K562 (cell line): Measurements from ENCODE around the gene L3MBTL3. TPM values are rescaled to one million over a fixed set of nuclear protein-coding genes. Genes with fewer than 3 reads are reported as not detected.

Experiments
- ATAC-seq: fragments of 200-7000 bp; cut with Tn5 transposase; 3 replicates; pipeline ENCODE4 v1.9.1; 2020; ENCODE audit warnings: moderate library complexity
- BruUV-seq: library from RNA; stranded (reverse); fragments of 400-500 nt; replicated peaks from 2 replicates; lab custom pipeline; 2021; lab: Mats Ljungman, UMichigan
- CTCF ChIA-PET: fragments of 300-600 bp; formaldehyde crosslinking; extraction: SDS; loops from one replicate; lab custom pipeline; 2021; ENCODE audit warnings: low intra/inter-chr PET ratio; lab: Yijun Ruan, JAX
- POLR2A ChIA-PET: fragments of 300-600, 350-650 bp; sonication (Branson Sonifier 250); formaldehyde crosslinking; extraction: SDS; loops from one replicate; lab custom pipeline; 2021; ENCODE audit warnings: antibody characterized with exemption, inconsistent platforms; lab: Yijun Ruan, JAX
- DNase-seq, 4 experiments: peaks; one replicate each; pipeline versions ENCODE4 v3.0.0 to v3.0.0-alpha.2; 2011 to 2018; ENCODE audit warnings: low spot score in 3 of 4, mixed read lengths in 3 of 4; ENCODE audit errors: extremely low read depth in 1 of 4
- FAIRE-seq: peaks from 2 replicates; lab custom pipeline; 2011; peaks lifted over from hg19 to GRCh38; lab: Jason Lieb, UNC
- H2AFZ ChIP-seq: 2 replicates; pipeline ENCODE4 v1.6.0; 2011; ENCODE audit warnings: low read depth, low read length, control low read depth, inconsistent platforms
- H3K27ac ChIP-seq: fragments of 200-600 bp; 3 replicates; pipeline ENCODE4 v1.8.0; 2011; ENCODE audit warnings: low read depth, mild to moderate bottlenecking, control low read depth, inconsistent platforms, low read length, moderate library complexity, mixed read lengths; ENCODE audit errors: extremely low read depth
- H3K27me3 ChIP-seq, 2 experiments: fragments of 300-600 bp in 1 of 2; 2 replicates in 1 of 2; 3 replicates in 1 of 2; pipeline versions ENCODE4 v1.6.0 to v1.8.0; 2011; ENCODE audit warnings: inconsistent platforms in 2 of 2, low read length in 2 of 2, mild to moderate bottlenecking in 1 of 2, mixed read lengths in 1 of 2, moderate library complexity in 1 of 2; ENCODE audit not compliant: control insufficient read depth in 2 of 2, insufficient read depth in 2 of 2
- H3K36me3 ChIP-seq: fragments of 300-600 bp; 3 replicates; pipeline ENCODE4 v1.8.0; 2011; ENCODE audit warnings: mild to moderate bottlenecking, low read length, inconsistent platforms; ENCODE audit not compliant: control insufficient read depth, insufficient read depth
- H3K4me1 ChIP-seq, 2 experiments: fragments of 200-600 bp in 1 of 2; replicated peaks in 1 of 2; 2 replicates in 1 of 2; 3 replicates in 1 of 2; pipeline versions ENCODE4 v1.5.1 to v1.8.0; 2011; ENCODE audit warnings: inconsistent platforms in 2 of 2, low read length in 2 of 2, mild to moderate bottlenecking in 1 of 2, mixed read lengths in 1 of 2, moderate library complexity in 1 of 2; ENCODE audit not compliant: control insufficient read depth in 2 of 2, insufficient read depth in 2 of 2
- H3K4me2 ChIP-seq: 2 replicates; pipeline ENCODE4 v1.6.1; 2011; ENCODE audit warnings: low read length, control low read depth, inconsistent platforms, mixed read lengths; ENCODE audit not compliant: insufficient read depth
- H3K4me3 ChIP-seq: fragments of 200-600 bp; sonication (generic), shearing (Covaris generic); 2 replicates; pipeline ENCODE4 v1.5.1; 2016; ENCODE audit warnings: control low read depth, inconsistent platforms
- H3K79me2 ChIP-seq: fragments of 200-600 bp; 3 replicates; pipeline ENCODE4 v1.8.0; 2011; ENCODE audit warnings: low read length, inconsistent platforms; ENCODE audit not compliant: control insufficient read depth, insufficient read depth
- H3K9ac ChIP-seq, 2 experiments: 2 replicates each; pipeline versions ENCODE4 v1.6.0 to v1.6.1; 2011; ENCODE audit warnings: low read depth in 2 of 2, low read length in 2 of 2, control low read depth in 1 of 2, inconsistent platforms in 1 of 2, mild to moderate bottlenecking in 1 of 2, mixed read lengths in 1 of 2; ENCODE audit not compliant: insufficient read depth in 1 of 2
- H3K9me1 ChIP-seq: one replicate; pipeline ENCODE4 v1.6.0; 2011; ENCODE audit warnings: inconsistent platforms, mild to moderate bottlenecking, low read length, moderate library complexity; ENCODE audit not compliant: control insufficient read depth, insufficient read depth
- H3K9me3 ChIP-seq: replicated peaks from 2 replicates; pipeline ENCODE4 v1.5.1; 2011; ENCODE audit warnings: low read depth, low read length, inconsistent platforms; ENCODE audit not compliant: control insufficient read depth, insufficient read depth
- H4K20me1 ChIP-seq: replicated peaks from 2 replicates; pipeline ENCODE4 v1.6.1; 2011; ENCODE audit warnings: low read length, inconsistent platforms, mixed read lengths; ENCODE audit not compliant: control insufficient read depth, insufficient read depth
- BRD4 ChIP-seq: fragments of 200-600 bp; sonication (generic); IDR thresholded peaks from 2 replicates; pipeline ENCODE4 v1.6.1; 2017; ENCODE audit warnings: inconsistent platforms
- ETV1 ChIP-seq: fragments of 450-650 bp; conservative IDR thresholded peaks from 2 replicates; pipeline ENCODE4 v1.6.1; 2016; ENCODE audit warnings: missing genetic modification characterization, control low read depth, low read depth, missing compliant biosample characterization
- KAT2B ChIP-seq: IDR thresholded peaks from one replicate; pipeline ENCODE4 v1.6.1; 2012; ENCODE audit warnings: low read depth, mild to moderate bottlenecking, control low read depth, inconsistent platforms, low read length, moderate library complexity
- MEF2A ChIP-seq: IDR thresholded peaks from 2 replicates; pipeline ENCODE4 v1.6.1; 2011; ENCODE audit warnings: low read depth, mild to moderate bottlenecking, low read length, moderate library complexity; ENCODE audit not compliant: control insufficient read depth
- MLLT1 ChIP-seq, 2 experiments: fragments of 450-650 bp; IDR thresholded peaks; 2 replicates each; pipeline ENCODE4 v1.6.1; 2016
- MTA2 ChIP-seq: fragments of 450-650 bp; IDR thresholded peaks from 2 replicates; pipeline ENCODE4 v1.6.1; 2016; ENCODE audit warnings: low read depth
- NR2C1 ChIP-seq, 2 experiments: fragments of 450-650 bp; IDR thresholded peaks; 2 replicates each; pipeline ENCODE4 v1.6.1; 2017; ENCODE audit warnings: mild to moderate bottlenecking in 2 of 2, antibody characterized with exemption in 1 of 2, inconsistent platforms in 1 of 2, missing compliant biosample characterization in 1 of 2, missing genetic modification characterization in 1 of 2
- STAG1 ChIP-seq: sonication (generic); formaldehyde crosslinking; IDR thresholded peaks from 2 replicates; pipeline ENCODE4 v1.5.0; 2020; ENCODE audit warnings: missing genetic modification reagents, borderline replicate concordance
- ZFP1 ChIP-seq: fragments of 450-650 bp; formaldehyde crosslinking; IDR thresholded peaks from 2 replicates; pipeline ENCODE4 v1.4.0; 2020; ENCODE audit warnings: mild to moderate bottlenecking, mixed read lengths
- ZFPM2 ChIP-seq: fragments of 250-450 bp; sonication (Bioruptor Pico); IDR thresholded peaks from 2 replicates; pipeline ENCODE4 v1.5.1; 2022; ENCODE audit warnings: mild to moderate bottlenecking
- ZNF146 ChIP-seq: IDR thresholded peaks from one replicate; pipeline ENCODE4 v1.6.1; 2018; ENCODE audit warnings: missing compliant biosample characterization; ENCODE audit not compliant: unreplicated experiment
- ZNF766 ChIP-seq: fragments of 200-800 bp; sonication (Bioruptor generic); conservative IDR thresholded peaks from 2 replicates; pipeline ENCODE4 v1.6.1; 2016; ENCODE audit warnings: missing genetic modification characterization, missing compliant biosample characterization
- WGBS: fragments of 100-300 bp; shearing (Covaris generic); methylation state at CpG from one replicate; pipeline ENCODE4 v1.1.6; 2016; ENCODE audit warnings: low coverage, mixed read lengths; ENCODE audit not compliant: insufficient coverage; ENCODE audit errors: missing lambda C conversion rate; 5-methylcytosine and 5-hydroxymethylcytosine counted together
- in situ Hi-C: fragments of 300-500 bp; cut with MboI; formaldehyde crosslinking; loops from 4 replicates; pipeline ENCODE4 v1.15.0; 2018; ENCODE audit warnings: inconsistent platforms, mixed read lengths
- intact Hi-C: fragments of 100-400 bp; cut with micrococcal nuclease; formaldehyde crosslinking; loops from 2 replicates; pipeline ENCODE4 v1.14.2; 2022
- polyA plus RNA-seq, 8 experiments: library from polyadenylated mRNA; depleted of rRNA in 4 of 8; stranded (reverse) in 5 of 8; unstranded in 3 of 8; fragments of >200 nt; fragmentation: Nextera tagmentation in 2 of 8; fragmentation: Illumina TruSeq in 1 of 8; extraction: Ambion mirVana in 2 of 8; extraction: Trizol in 1 of 8; gene quantifications; 2 replicates each; pipeline versions ENCODE4 v1.2.1 to v1.2.3, GENCODE V29; 2011 to 2014; ENCODE audit warnings: inconsistent platforms in 1 of 8, missing spikeins in 1 of 8
- total RNA-seq, 7 experiments: library from RNA; depleted of rRNA in 6 of 7; stranded (reverse); fragments of >200 nt in 6 of 7; fragmentation: Illumina TruSeq in 2 of 7; extraction: Trizol in 2 of 7; gene quantifications; 2 replicates each; pipeline versions ENCODE4 v1.2.1 to v1.2.3, GENCODE V29; 2011 to 2021; ENCODE audit warnings: low replicate concordance in 1 of 7

L3MBTL3 gene
- total and polyA plus RNA-seq, 9 of the 15 experiments (the other 6 are each of a cell fraction or from before 2014, with no cell fraction given) = 0.83 to 6.9 (median 5.4) TPM

- intact Hi-C loops = no loop called here
- FAIRE-seq (no peak), ATAC-seq (no peak), DNase-seq (no peak)
- H3K27ac ChIP-seq = no peak overlapping the region
- TF ChIP-seq MTA2 = no peak
- in situ Hi-C loops = no loop called here
- POLR2A ChIA-PET = no interaction called here
- CTCF ChIA-PET = no interaction called here
- no peak overlapping the region for H3K4me2 ChIP-seq
- peaks cover 4% of the 10 kb centered on the region; the same call in 2 of the 3 replicates for H3K36me3 ChIP-seq
- no peak overlapping the region for H3K4me3 ChIP-seq
- 27% methylated on average over 2 of the region's 2 CpGs for WGBS
- no peaks in the 10 kb centered on the region for H3K9me1 ChIP-seq
- H3K79me2 ChIP-seq = no peaks in the 10 kb centered on the region
- no peak overlapping the region for H3K9ac ChIP-seq
- H4K20me1 ChIP-seq = no peaks in the 10 kb centered on the region
- no peak overlapping the region for H2AFZ ChIP-seq
- no peaks in the 10 kb centered on the region for H3K27me3 ChIP-seq
- H3K9me3 ChIP-seq = no peaks in the 10 kb centered on the region
- BruUV-seq = no TSS peak
- H3K4me1 ChIP-seq = no peaks in the 10 kb centered on the region
Observed at GRCh38 chr6:130050230-130050629, 31.8 kb downstream of the L3MBTL3 start.

DNA sequence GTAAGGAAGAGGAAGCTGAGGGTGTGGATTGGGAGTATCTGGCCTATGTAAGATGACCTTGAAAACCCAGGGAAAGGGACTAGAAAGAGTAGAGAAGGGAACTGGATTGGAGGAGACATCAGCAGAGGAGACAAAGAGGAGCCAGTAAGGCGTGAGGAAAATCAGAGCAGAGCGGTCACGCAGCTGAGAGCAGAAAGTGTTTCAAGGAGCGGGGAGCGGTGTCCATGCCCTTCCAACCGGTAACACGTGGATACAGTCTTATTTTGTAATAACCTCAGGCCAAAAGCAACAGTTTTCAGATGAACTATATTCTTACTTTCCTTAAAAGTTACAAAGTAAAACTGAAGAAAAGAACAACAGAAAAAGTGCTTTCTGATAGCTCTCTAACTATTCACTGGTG lies 36.3 kb downstream of the L3MBTL3 start:
- no TSS peak for BruUV-seq
- POLR2A ChIA-PET = interaction anchor here (1.0 kb wide), 1 partner anchor 13 kb away, joined by 3 read pairs; no protein-coding TSS in a partner anchor
- no peaks in the 10 kb centered on the region for H3K9me1 ChIP-seq
- CTCF ChIA-PET = no interaction called here
- DNase-seq = no peak
- H3K36me3 ChIP-seq = peaks cover 10% of the 10 kb centered on the region; the same call in 2 of the 3 replicates
- in situ Hi-C loops (no loop called here), intact Hi-C loops (no loop called here)
- no peaks in the 10 kb centered on the region for H3K79me2 ChIP-seq
- no peaks in the 10 kb centered on the region for H3K4me1 ChIP-seq
- H3K27ac ChIP-seq = no peak overlapping the region
- no peaks in the 10 kb centered on the region for H3K9me3 ChIP-seq
- FAIRE-seq = no peak
- H3K9ac ChIP-seq = no peak overlapping the region
- ATAC-seq = no peak
- H4K20me1 ChIP-seq = no peaks in the 10 kb centered on the region
- no peak for TF ChIP-seq ZFPM2 (CRISPR knock-in tag)
- no peak for TF ChIP-seq ZNF766 (CRISPR knock-in tag)
- TF ChIP-seq NR2C1 (IDR thresholded peaks at IDR 0.05) = no peak
- no peak for TF ChIP-seq NR2C1 (tag; IDR thresholded peaks at IDR 0.05)
- no peak for TF ChIP-seq ZNF146 (CRISPR knock-in tag)
- TF ChIP-seq MEF2A = no peak
- TF ChIP-seq ETV1 (tag) = no peak
- no peak for TF ChIP-seq KAT2B
- no peak for TF ChIP-seq MLLT1 (IDR thresholded peaks at IDR 0.05)
- no peak for TF ChIP-seq BRD4
- TF ChIP-seq STAG1 (CRISPR knock-in tag) = no peak
- no peak for TF ChIP-seq ZFP1 (CRISPR knock-in tag)
- H2AFZ ChIP-seq = no peak overlapping the region
- H3K4me3 ChIP-seq = no peak overlapping the region
- no peaks in the 10 kb centered on the region for H3K27me3 ChIP-seq
- no peak overlapping the region for H3K4me2 ChIP-seq
- WGBS = 24% methylated on average over 7 of the region's 7 CpGs
